Astrocyte (in vitro differentiated cells and primary cell): Measurements from ENCODE around the gene PSME3IP1. TPM values are rescaled to one million over a fixed set of nuclear protein-coding genes. Genes with fewer than 3 reads are reported as not detected.

Experiments used
- DNase-seq: peaks from one replicate; pipeline ENCODE4 v3.0.0-alpha.2; 2010; ENCODE audit warnings: low read depth
- FAIRE-seq: peaks from 2 replicates; lab custom pipeline; 2011; peaks lifted over from hg19 to GRCh38; lab: Jason Lieb, UNC
- H2AFZ ChIP-seq: 2 replicates; pipeline ENCODE4 v1.6.0; 2012; ENCODE audit warnings: low read depth, low read length, inconsistent platforms
- H3K27ac ChIP-seq: 2 replicates; pipeline ENCODE4 v1.5.1; 2011; ENCODE audit warnings: low read depth, low read length, inconsistent platforms
- H3K27me3 ChIP-seq: 2 replicates; pipeline ENCODE4 v1.6.0; 2011; ENCODE audit warnings: low read length, inconsistent platforms; ENCODE audit not compliant: insufficient read depth
- H3K36me3 ChIP-seq: 2 replicates; pipeline ENCODE4 v1.5.1; 2011; ENCODE audit warnings: low read length, inconsistent platforms; ENCODE audit not compliant: insufficient read depth
- H3K4me1 ChIP-seq: 2 replicates; pipeline ENCODE4 v1.5.1; 2011; ENCODE audit warnings: low read length, inconsistent platforms; ENCODE audit not compliant: insufficient read depth
- H3K4me2 ChIP-seq: 2 replicates; pipeline ENCODE4 v1.6.0; 2012; ENCODE audit warnings: low read length, inconsistent platforms
- H3K4me3 ChIP-seq: 2 replicates; pipeline ENCODE4 v1.5.1; 2011; ENCODE audit warnings: low read depth, mild to moderate bottlenecking, low read length, inconsistent platforms; ENCODE audit not compliant: insufficient read depth
- H3K79me2 ChIP-seq: 2 replicates; pipeline ENCODE4 v1.6.0; 2012; ENCODE audit warnings: mild to moderate bottlenecking, low read length, inconsistent platforms; ENCODE audit not compliant: insufficient read depth
- H3K9ac ChIP-seq: 2 replicates; pipeline ENCODE4 v1.6.0; 2012; ENCODE audit warnings: mild to moderate bottlenecking, low read length, inconsistent platforms
- H3K9me3 ChIP-seq: 2 replicates; pipeline ENCODE4 v1.5.1; 2012; ENCODE audit warnings: low read depth, mild to moderate bottlenecking, low read length, inconsistent platforms; ENCODE audit not compliant: insufficient read depth
- H4K20me1 ChIP-seq: 2 replicates; pipeline ENCODE4 v1.6.0; 2012; ENCODE audit warnings: low read length, inconsistent platforms; ENCODE audit not compliant: insufficient read depth
- H3K27ac Mint-ChIP-seq: one replicate; pipeline ENCODE4 v1.8.0; 2021; ENCODE audit warnings: mild to moderate bottlenecking, mixed read lengths; ENCODE audit not compliant: unreplicated experiment
- H3K27me3 Mint-ChIP-seq: one replicate; pipeline ENCODE4 v1.8.0; 2021; ENCODE audit warnings: low read depth, mixed read lengths; ENCODE audit not compliant: unreplicated experiment
- H3K36me3 Mint-ChIP-seq: one replicate; pipeline ENCODE4 v1.8.0; 2021; ENCODE audit warnings: low read depth, mixed read lengths; ENCODE audit not compliant: unreplicated experiment
- H3K4me1 Mint-ChIP-seq: one replicate; pipeline ENCODE4 v1.8.0; 2021; ENCODE audit warnings: low read depth, mixed read lengths; ENCODE audit not compliant: unreplicated experiment
- H3K4me3 Mint-ChIP-seq: one replicate; pipeline ENCODE4 v1.8.0; 2021; ENCODE audit warnings: mild to moderate bottlenecking, moderate library complexity, mixed read lengths; ENCODE audit not compliant: unreplicated experiment
- H3K9me3 Mint-ChIP-seq: one replicate; pipeline ENCODE4 v1.8.0; 2021; ENCODE audit warnings: mild to moderate bottlenecking, mixed read lengths; ENCODE audit not compliant: unreplicated experiment
- EZH2 ChIP-seq: IDR thresholded peaks from 2 replicates; pipeline ENCODE4 v1.6.1; 2012; ENCODE audit warnings: mild to moderate bottlenecking, low read length, inconsistent platforms; ENCODE audit not compliant: insufficient read depth
- total RNA-seq: library from RNA; stranded (reverse); gene quantifications from 2 replicates; pipeline ENCODE4 v1.2.1, GENCODE V29; 2021
- TF ChIP-seq, protein P1 (sequence below): IDR thresholded peaks from 2 replicates; pipeline ENCODE4 v1.5.1; 2011; ENCODE audit warnings: low read depth, mild to moderate bottlenecking, inconsistent platforms, low read length, moderate library complexity; ENCODE audit not compliant: insufficient read depth

Gene PSME3IP1
- total RNA-seq, 1 donor from 2014 or later: 78.8 TPM

DNA sequence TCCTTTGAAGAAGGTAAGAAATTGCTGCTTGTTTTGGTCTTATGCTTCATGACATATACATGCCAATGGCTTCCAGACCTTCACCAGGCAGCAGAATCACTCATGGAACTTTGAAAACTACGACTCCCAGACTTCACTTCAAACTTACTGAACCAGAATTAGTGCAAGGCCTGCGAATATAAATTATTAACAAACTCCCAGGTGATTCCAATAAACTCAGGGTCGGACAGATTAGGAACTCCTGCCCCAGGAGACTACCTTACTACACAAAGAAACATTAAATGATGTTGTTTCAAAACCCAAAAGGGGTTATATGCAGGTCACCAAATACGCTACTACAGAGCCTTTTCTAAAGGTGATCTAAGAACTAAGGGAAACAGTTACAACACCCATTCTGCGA is 20.4 kb downstream of the PSME3IP1 start:
- no peaks in the 10 kb centered on the region for H3K9me3 ChIP-seq
- peaks cover 11% of the 10 kb centered on the region for H3K4me1 ChIP-seq
- Mint-ChIP-seq H3K27ac (no peak overlapping the region), H3K27me3 (no peaks in the 10 kb centered on the region), H3K36me3 (peaks cover 6% of the 10 kb centered on the region), H3K4me1 (peaks cover 22% of the 10 kb centered on the region), H3K4me3 (no peak overlapping the region), H3K9me3 (no peaks in the 10 kb centered on the region)
- FAIRE-seq: no peak
- no peak overlapping the region for H3K27ac ChIP-seq
- H3K27me3 ChIP-seq: no peaks in the 10 kb centered on the region
- no peak overlapping the region for H3K4me2 ChIP-seq
- H3K9ac ChIP-seq: no peak overlapping the region
- TF ChIP-seq EZH2: no peak
- TF ChIP-seq, protein P1, sequence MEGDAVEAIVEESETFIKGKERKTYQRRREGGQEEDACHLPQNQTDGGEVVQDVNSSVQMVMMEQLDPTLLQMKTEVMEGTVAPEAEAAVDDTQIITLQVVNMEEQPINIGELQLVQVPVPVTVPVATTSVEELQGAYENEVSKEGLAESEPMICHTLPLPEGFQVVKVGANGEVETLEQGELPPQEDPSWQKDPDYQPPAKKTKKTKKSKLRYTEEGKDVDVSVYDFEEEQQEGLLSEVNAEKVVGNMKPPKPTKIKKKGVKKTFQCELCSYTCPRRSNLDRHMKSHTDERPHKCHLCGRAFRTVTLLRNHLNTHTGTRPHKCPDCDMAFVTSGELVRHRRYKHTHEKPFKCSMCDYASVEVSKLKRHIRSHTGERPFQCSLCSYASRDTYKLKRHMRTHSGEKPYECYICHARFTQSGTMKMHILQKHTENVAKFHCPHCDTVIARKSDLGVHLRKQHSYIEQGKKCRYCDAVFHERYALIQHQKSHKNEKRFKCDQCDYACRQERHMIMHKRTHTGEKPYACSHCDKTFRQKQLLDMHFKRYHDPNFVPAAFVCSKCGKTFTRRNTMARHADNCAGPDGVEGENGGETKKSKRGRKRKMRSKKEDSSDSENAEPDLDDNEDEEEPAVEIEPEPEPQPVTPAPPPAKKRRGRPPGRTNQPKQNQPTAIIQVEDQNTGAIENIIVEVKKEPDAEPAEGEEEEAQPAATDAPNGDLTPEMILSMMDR: no peak
- H3K4me3 ChIP-seq: no peak overlapping the region
- H4K20me1 ChIP-seq: peaks cover 10% of the 10 kb centered on the region
- no peaks in the 10 kb centered on the region for H3K79me2 ChIP-seq
- no peak for DNase-seq
- H2AFZ ChIP-seq: no peak overlapping the region
- H3K36me3 ChIP-seq: peaks cover 37% of the 10 kb centered on the region

DNA sequence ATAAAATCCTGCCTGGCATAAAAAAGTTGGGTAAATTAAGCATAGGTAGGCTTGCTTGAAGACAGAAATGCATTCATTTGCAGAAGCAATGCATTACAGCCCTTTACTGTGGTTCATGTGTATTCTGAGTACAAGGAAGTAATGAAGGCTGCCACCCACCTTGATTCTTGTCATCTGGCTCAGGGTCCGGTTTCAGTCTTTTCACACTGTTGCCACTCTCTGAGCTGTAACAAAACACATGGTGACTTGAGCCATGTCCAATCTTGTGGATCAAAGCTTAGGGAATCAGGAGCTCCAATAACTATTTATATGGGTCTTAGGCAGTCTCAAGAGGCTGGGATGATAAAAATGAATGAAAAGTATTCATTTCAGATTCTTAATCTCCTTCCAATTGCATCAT is 22.0 kb downstream of the PSME3IP1 start:
- Histone ChIP-seq H3K27me3 (no peaks in the 10 kb centered on the region), H3K4me2 (no peak overlapping the region), H4K20me1 (peaks cover 10% of the 10 kb centered on the region), H3K4me3 (no peak overlapping the region), H3K27ac (no peak overlapping the region), H3K36me3 (peaks cover 31% of the 10 kb centered on the region), H3K4me1 (peaks cover 11% of the 10 kb centered on the region), H3K79me2 (no peaks in the 10 kb centered on the region), H3K9me3 (no peaks in the 10 kb centered on the region), H2AFZ (no peak overlapping the region), H3K9ac (no peak overlapping the region)
- Mint-ChIP-seq H3K4me1 (peaks cover 22% of the 10 kb centered on the region), H3K4me3 (no peak overlapping the region), H3K36me3 (peaks cover 6% of the 10 kb centered on the region), H3K9me3 (no peaks in the 10 kb centered on the region), H3K27me3 (no peaks in the 10 kb centered on the region), H3K27ac (no peak overlapping the region)
- DNase-seq (no peak), FAIRE-seq (no peak)
- TF ChIP-seq, protein P1: no peak
- TF ChIP-seq EZH2: no peak

DNA sequence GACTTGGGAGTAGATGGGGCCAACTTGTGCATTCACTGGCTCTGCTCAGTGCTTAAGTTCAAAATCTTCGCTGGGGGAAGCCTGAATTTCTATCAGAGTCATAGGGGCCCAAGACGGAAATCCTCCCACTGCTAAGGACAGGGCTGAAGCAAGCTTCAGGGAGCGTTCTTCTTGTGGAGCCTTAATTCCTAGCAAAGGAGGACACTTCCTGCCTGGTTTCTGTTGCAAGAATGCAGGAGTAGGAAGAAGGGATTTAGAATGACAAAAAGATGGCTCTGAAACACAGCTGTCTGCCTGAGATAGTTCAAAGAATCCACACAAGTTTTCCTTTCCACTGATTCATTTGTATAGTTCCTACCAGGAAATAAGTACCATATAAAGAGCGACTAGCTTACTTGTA is 26.4 kb downstream of the PSME3IP1 start:
- no peaks in the 10 kb centered on the region for H3K27me3 Mint-ChIP-seq
- H3K9me3 Mint-ChIP-seq: no peaks in the 10 kb centered on the region
- DNase-seq (no peak), FAIRE-seq (no peak)
- Histone ChIP-seq H3K79me2 (no peaks in the 10 kb centered on the region), H3K27me3 (no peaks in the 10 kb centered on the region), H3K36me3 (peaks cover 22% of the 10 kb centered on the region), H3K27ac (no peak overlapping the region), H3K4me2 (no peak overlapping the region), H2AFZ (no peak overlapping the region), H4K20me1 (no peaks in the 10 kb centered on the region), H3K9me3 (no peaks in the 10 kb centered on the region), H3K4me3 (no peak overlapping the region), H3K4me1 (no peaks in the 10 kb centered on the region), H3K9ac (no peak overlapping the region)
- H3K4me1 Mint-ChIP-seq: no peaks in the 10 kb centered on the region
- no peak overlapping the region for H3K27ac Mint-ChIP-seq
- peaks cover 12% of the 10 kb centered on the region for H3K36me3 Mint-ChIP-seq
- H3K4me3 Mint-ChIP-seq: no peak overlapping the region
- TF ChIP-seq, protein P1: no peak
- no peak for TF ChIP-seq EZH2
